ENCODE data around the gene GNB1L. TPM values are rescaled to one million over a fixed set of nuclear protein-coding genes. Genes with fewer than 3 reads are reported as not detected.

GNB1L gene, protein sequence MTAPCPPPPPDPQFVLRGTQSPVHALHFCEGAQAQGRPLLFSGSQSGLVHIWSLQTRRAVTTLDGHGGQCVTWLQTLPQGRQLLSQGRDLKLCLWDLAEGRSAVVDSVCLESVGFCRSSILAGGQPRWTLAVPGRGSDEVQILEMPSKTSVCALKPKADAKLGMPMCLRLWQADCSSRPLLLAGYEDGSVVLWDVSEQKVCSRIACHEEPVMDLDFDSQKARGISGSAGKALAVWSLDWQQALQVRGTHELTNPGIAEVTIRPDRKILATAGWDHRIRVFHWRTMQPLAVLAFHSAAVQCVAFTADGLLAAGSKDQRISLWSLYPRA
- 5.3 and 21.3 TPM in 2 replicates for total RNA-seq (2011; cell fraction: chromatin; rRNA removed; ENCODE audit: low replicate concordance)
- 21.8 and 25.5 TPM in 2 replicates for total RNA-seq (2011; cell fraction: nucleolus; rRNA removed)
- 7.3 and 7.8 TPM in 2 replicates for total RNA-seq (2011; cell fraction: nucleoplasm; rRNA removed)
- total RNA-seq (2014; rRNA removed) (48.9 and 69.1 TPM in 2 replicates), total RNA-seq (2014; rRNA removed; fragmentation: Illumina TruSeq; extraction: Trizol) (0.57 and 0.84 TPM in 2 replicates), total RNA-seq (2015; rRNA removed; fragmentation: Illumina TruSeq; extraction: Trizol) (17.8 and 20.6 TPM in 2 replicates), total RNA-seq (2021) (50.5 and 55.3 TPM in 2 replicates), polyA plus RNA-seq (2011; rRNA removed) (10.2 and 35.0 TPM in 2 replicates), polyA plus RNA-seq (2014; fragmentation: Illumina TruSeq; extraction: Trizol) (1.9 and 18.0 TPM in 2 replicates), polyA plus RNA-seq (2014; fragmentation: Nextera tagmentation; extraction: Ambion mirVana) (1 to 10 TPM in 1 of 2 experiments, under 1 TPM in 1; 0.56 to 3.5 TPM), polyA plus RNA-seq (2014; rRNA removed) (40.7 and 41.3 TPM in 2 replicates), polyA minus RNA-seq (2011; rRNA and poly(A)+ RNA removed) (2.8 and 3.7 TPM in 2 replicates), Bru-seq, nascent RNA (percentile 64 among the genes with signal in this experiment), BruChase-seq, experiment 1, labeled RNA remaining after a 2-hour chase (percentile 69 among the genes with signal in this experiment), BruChase-seq, experiment 2, labeled RNA remaining after a 6-hour chase (percentile 74 among the genes with signal in this experiment)
- polyA plus RNA-seq (2011; cell fraction: cytosol; rRNA removed): 37.2 and 43.8 TPM in 2 replicates
- 33.2 and 43.3 TPM in 2 replicates for polyA plus RNA-seq (2011; cell fraction: nucleus; rRNA removed)
- polyA plus RNA-seq (2012): 42.2 and 62.2 TPM in 2 replicates
- polyA minus RNA-seq (2011; cell fraction: cytosol; rRNA and poly(A)+ RNA removed): 13.2 and 33.0 TPM in 2 replicates
- 12.0 and 14.3 TPM in 2 replicates for polyA minus RNA-seq (2011; cell fraction: nucleus; rRNA and poly(A)+ RNA removed)
- long read RNA-seq, experiment 1, full-length matches to known transcripts: 158 of 348 reads
- long read RNA-seq, experiment 1, partial matches to known transcripts: 28 of 348 reads
- long read RNA-seq, experiment 1, other reads (novel, unspliced or antisense): 162 of 348 reads
- long read RNA-seq, experiment 2, full-length matches to known transcripts: 21 of 68 reads
- long read RNA-seq, experiment 2, partial matches to known transcripts: 10 of 68 reads
- long read RNA-seq, experiment 2, other reads (novel, unspliced or antisense): 37 of 68 reads
- long read RNA-seq, experiment 3, full-length matches to known transcripts: 81 of 152 reads
- long read RNA-seq, experiment 3, partial matches to known transcripts: 8 of 152 reads
- long read RNA-seq, experiment 3, other reads (novel, unspliced or antisense): 63 of 152 reads

DNA sequence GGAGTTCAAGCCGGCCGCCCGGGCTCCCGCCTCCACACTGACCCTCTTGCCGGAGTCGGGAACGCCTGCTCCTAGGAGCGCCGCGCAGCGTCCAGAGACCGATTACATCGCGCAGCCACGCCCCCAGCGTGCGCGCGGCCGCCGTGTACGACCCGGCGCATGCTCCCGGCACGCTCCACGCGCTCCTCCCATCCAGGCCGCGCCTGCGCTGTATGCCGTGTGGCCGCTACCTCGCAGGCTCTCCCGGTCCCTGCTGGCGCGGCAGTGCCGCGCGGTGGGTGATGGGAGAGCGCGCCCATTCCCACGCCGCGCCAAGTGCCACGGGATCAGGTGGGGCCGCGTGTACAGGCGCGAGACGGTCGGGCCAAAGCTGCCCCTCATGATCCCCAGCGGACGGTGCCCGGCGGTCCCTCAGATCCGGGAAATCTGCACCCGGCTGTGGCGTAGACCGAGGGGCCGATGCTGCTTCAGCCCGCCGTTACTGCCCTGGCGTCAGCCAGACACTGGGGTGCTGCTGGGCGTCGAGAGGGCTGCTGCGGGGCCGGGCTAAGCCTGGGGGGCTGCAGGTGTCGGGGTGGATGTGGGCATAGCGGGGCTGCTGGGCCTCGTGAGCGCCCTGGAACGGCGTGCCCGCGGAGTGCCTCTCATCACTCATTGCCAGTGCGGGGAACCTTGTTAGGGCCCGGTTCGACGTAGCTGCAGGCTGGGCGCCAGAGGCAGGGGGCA is at the start of gene GNB1L, which contains the start of gene RTL10:
TSS of gene GNB1L (minus strand) at position 97 of the 726 bp plus-strand sequence. CDS start 33,519 bp downstream, outside the sequence.
TSS of gene RTL10 (minus strand) at position 97 of the 726 bp plus-strand sequence. CDS start 2,613 bp downstream, outside the sequence.
- WGBS (ENCODE audit: insufficient coverage, low coverage, missing lambda C conversion rate): under 1% methylated on average over 81 of the region's 81 CpGs
- Histone ChIP-seq H3K4me2 (ENCODE audit: insufficient read depth, low read length) (peak within 1 kb of the TSS; percentile 94), H3K9me1 (ENCODE audit: control insufficient read depth, insufficient read depth, low read length) (peaks cover 19% of the 10 kb centered on the region), H3K9ac (ENCODE audit: insufficient read depth in 1 of 2, low read depth in 2 of 2, low read length in 2 of 2) (peak within 1 kb of the TSS; percentile 86 to 99), H4K20me1 (replicated peaks; ENCODE audit: control insufficient read depth, insufficient read depth, low read length) (peaks cover 39% of the 10 kb centered on the region; the same call in 1 of the 2 replicates), H2AFZ (ENCODE audit: low read depth, low read length) (peak within 1 kb of the TSS; percentile 94), H3K4me3 (peak within 1 kb of the TSS; percentile 62), H3K4me1 (replicated peaks in 1 of 2; ENCODE audit: control insufficient read depth in 2 of 2, insufficient read depth in 2 of 2, low read length in 2 of 2) (peaks cover 23 to 63% of the 10 kb centered on the region in 2 experiments), H3K27ac (ENCODE audit: extremely low read depth, low read depth, low read length) (peak within 1 kb of the TSS; percentile 84), H3K36me3 (ENCODE audit: control insufficient read depth, insufficient read depth, low read length) (peaks cover 34% of the 10 kb centered on the region), H3K27me3 (ENCODE audit: control insufficient read depth in 2 of 2, insufficient read depth in 2 of 2, low read length in 2 of 2) (no peaks in the 10 kb centered on the region), H3K9me3 (replicated peaks; ENCODE audit: control insufficient read depth, insufficient read depth, low read depth, low read length) (no peaks in the 10 kb centered on the region), H3K79me2 (ENCODE audit: control insufficient read depth, insufficient read depth, low read length) (peaks cover 68% of the 10 kb centered on the region)
- intact Hi-C loops (cut with micrococcal nuclease): loop anchor here (1.0 to 10.0 kb wide), 8 partner anchors 38 to 262 kb away; partner anchors contain the start of genes GP1BB, RANBP1, TANGO2 and TRMT2A
- ChIA-PET CTCF (ENCODE audit: low intra/inter-chr PET ratio) (interaction anchor here (0.6 kb wide), 1 partner anchor 823 kb away, joined by 3 read pairs; no protein-coding TSS in a partner anchor), POLR2A (interaction anchor here (0.6 to 3.9 kb wide), 57 partner anchors 8 to 1591 kb away, joined by 3 to 60 read pairs (median 4); partner anchors contain the start of genes CDC45 and GP1BB)
- TSS peak; percentile 61 for BruUV-seq (replicated peaks)
- in situ Hi-C loops (cut with MboI): no loop called here
- FAIRE-seq (peak; percentile 90), ATAC-seq (peak; percentile 92), DNase-seq (ENCODE audit: extremely low read depth in 1 of 4, low spot score in 3 of 4) (peak; percentile 100)
- TF ChIP-seq ZBTB17 (CRISPR knock-in tag; IDR thresholded peaks at IDR 0.05) (peak; percentile 86), BRCA1 (IDR thresholded peaks at IDR 0.05) (no peak), BRCA1 (CRISPR knock-in tag; IDR thresholded peaks at IDR 0.05) (no peak), ETS2 (tag; IDR thresholded peaks at IDR 0.05; ENCODE audit: borderline replicate concordance, poor library complexity, severe bottlenecking) (peak; percentile 87), ZNF124 (CRISPR knock-in tag; IDR thresholded peaks at IDR 0.05) (no peak), PHF8 (IDR thresholded peaks at IDR 0.05; ENCODE audit: borderline replicate concordance, low read length) (peak; percentile 84), CHD2 (IDR thresholded peaks at IDR 0.05; ENCODE audit: low read depth, low read length) (peak; percentile 82), HNRNPK (IDR thresholded peaks at IDR 0.05; ENCODE audit: low read depth, low read length, poor library complexity, severe bottlenecking) (no peak), ZNF324 (CRISPR knock-in tag; IDR thresholded peaks at IDR 0.05) (peak; percentile 49), NR1H2 (CRISPR knock-in tag; IDR thresholded peaks at IDR 0.05) (no peak), MITF (IDR thresholded peaks at IDR 0.05) (no peak)
- TF ChIP-seq, protein P1, sequence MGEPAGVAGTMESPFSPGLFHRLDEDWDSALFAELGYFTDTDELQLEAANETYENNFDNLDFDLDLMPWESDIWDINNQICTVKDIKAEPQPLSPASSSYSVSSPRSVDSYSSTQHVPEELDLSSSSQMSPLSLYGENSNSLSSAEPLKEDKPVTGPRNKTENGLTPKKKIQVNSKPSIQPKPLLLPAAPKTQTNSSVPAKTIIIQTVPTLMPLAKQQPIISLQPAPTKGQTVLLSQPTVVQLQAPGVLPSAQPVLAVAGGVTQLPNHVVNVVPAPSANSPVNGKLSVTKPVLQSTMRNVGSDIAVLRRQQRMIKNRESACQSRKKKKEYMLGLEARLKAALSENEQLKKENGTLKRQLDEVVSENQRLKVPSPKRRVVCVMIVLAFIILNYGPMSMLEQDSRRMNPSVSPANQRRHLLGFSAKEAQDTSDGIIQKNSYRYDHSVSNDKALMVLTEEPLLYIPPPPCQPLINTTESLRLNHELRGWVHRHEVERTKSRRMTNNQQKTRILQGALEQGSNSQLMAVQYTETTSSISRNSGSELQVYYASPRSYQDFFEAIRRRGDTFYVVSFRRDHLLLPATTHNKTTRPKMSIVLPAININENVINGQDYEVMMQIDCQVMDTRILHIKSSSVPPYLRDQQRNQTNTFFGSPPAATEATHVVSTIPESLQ (CRISPR knock-in tag; IDR thresholded peaks at IDR 0.05): no peak
